ENCODE results near the gene RYK.
"Not testable (repeated sequence)": the region's sequence is repeated elsewhere in the genome, so short reads cannot be mapped to it uniquely, and the experiment has no call there.

DNA sequence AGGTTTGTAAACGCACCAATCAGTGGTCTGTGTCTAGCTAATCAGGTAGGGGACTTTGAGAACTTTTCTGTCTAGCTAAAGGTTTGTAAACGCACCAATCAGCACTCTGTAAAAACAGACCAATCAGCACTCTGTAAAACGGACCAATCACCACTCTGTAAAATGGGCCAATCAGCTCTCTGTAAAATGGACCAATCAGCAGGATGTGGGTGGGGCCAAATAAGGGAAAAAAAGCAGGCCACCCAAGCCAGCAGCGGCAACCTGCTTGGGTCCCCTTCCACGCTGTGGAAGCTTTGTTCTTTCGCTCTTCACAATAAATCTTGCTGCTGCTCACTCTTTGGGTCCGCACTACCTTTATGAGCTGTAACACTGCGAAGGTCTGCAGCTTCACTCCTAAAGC is 50.8 kb downstream of the RYK start:
- TF ChIP-seq POLR2A (IDR thresholded peaks at IDR 0.05; ENCODE audit: extremely low read depth, insufficient read length); MYC (IDR thresholded peaks at IDR 0.05; ENCODE audit: low read depth, low read length): not testable (repeated sequence)
- TF ChIP-seq, protein P1, sequence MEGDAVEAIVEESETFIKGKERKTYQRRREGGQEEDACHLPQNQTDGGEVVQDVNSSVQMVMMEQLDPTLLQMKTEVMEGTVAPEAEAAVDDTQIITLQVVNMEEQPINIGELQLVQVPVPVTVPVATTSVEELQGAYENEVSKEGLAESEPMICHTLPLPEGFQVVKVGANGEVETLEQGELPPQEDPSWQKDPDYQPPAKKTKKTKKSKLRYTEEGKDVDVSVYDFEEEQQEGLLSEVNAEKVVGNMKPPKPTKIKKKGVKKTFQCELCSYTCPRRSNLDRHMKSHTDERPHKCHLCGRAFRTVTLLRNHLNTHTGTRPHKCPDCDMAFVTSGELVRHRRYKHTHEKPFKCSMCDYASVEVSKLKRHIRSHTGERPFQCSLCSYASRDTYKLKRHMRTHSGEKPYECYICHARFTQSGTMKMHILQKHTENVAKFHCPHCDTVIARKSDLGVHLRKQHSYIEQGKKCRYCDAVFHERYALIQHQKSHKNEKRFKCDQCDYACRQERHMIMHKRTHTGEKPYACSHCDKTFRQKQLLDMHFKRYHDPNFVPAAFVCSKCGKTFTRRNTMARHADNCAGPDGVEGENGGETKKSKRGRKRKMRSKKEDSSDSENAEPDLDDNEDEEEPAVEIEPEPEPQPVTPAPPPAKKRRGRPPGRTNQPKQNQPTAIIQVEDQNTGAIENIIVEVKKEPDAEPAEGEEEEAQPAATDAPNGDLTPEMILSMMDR (IDR thresholded peaks at IDR 0.05; ENCODE audit: low read depth, low read length), result not testable (repeated sequence)

All from NB4 (cell line).